ENCODE measurements around the gene MFSD12. TPM values are rescaled to one million over a fixed set of nuclear protein-coding genes. Genes with fewer than 3 reads are reported as not detected.

Gene MFSD12
- total RNA-seq, 2 experiments from 2014 or later: 78.8 to 79.4 TPM

GRCh38 chr19:3537438-3538240 is 19.7 kb downstream of the MFSD12 start:
- no TSS peak for BruUV-seq (replicated peaks)
- Histone ChIP-seq H3K27ac (ENCODE audit: low read depth, low read length, poor library complexity, severe bottlenecking) (no peak overlapping the region), H2AFZ (ENCODE audit: low read length) (no peak overlapping the region), H3K4me2 (ENCODE audit: low read length) (no peak overlapping the region), H4K20me1 (ENCODE audit: insufficient read depth, low read length) (no peaks in the 10 kb centered on the region), H3K79me2 (ENCODE audit: insufficient read depth, low read depth, low read length) (no peaks in the 10 kb centered on the region), H3K36me3 (ENCODE audit: insufficient read depth, low read length) (peaks cover 67% of the 10 kb centered on the region), H3K9me2 (ENCODE audit: insufficient read depth, low read length) (no peaks in the 10 kb centered on the region), H3K9me3 (ENCODE audit: low read length) (no peaks in the 10 kb centered on the region), H3K4me3 (ENCODE audit: low read depth, low read length, poor library complexity, severe bottlenecking) (no peak overlapping the region), H3K4me1 (ENCODE audit: insufficient read depth, low read length, poor library complexity, severe bottlenecking) (no peaks in the 10 kb centered on the region)
- POLR2A ChIA-PET: no interaction called here
- DNase-seq (ENCODE audit: low spot score): no peak
- intact Hi-C loops (cut with micrococcal nuclease; ENCODE audit: unreplicated experiment): no loop called here
- TF ChIP-seq EZH2phosphoT487 (IDR thresholded peaks at IDR 0.05; ENCODE audit: borderline replicate concordance, low read depth, low read length): no peak
- TF ChIP-seq CTCF (conservative IDR thresholded peaks at IDR 0.05; ENCODE audit: low read length): no peak
- CTCF ChIA-PET (ENCODE audit: unreplicated experiment): interaction anchor here (0.6 kb wide), 1 partner anchor 13 kb away, joined by 3 read pairs; no protein-coding TSS in a partner anchor

GRCh38 chr19:3537101-3537437 is 20.3 kb downstream of the MFSD12 start:
- H3K4me1 ChIP-seq (ENCODE audit: insufficient read depth, low read length, poor library complexity, severe bottlenecking): no peaks in the 10 kb centered on the region
- no TSS peak for BruUV-seq (replicated peaks)
- DNase-seq (ENCODE audit: low spot score): no peak
- ChIA-PET CTCF (ENCODE audit: unreplicated experiment) (interaction anchor here (0.6 kb wide), 1 partner anchor 14 kb away, joined by 3 read pairs; no protein-coding TSS in a partner anchor), POLR2A (no interaction called here)
- H4K20me1 ChIP-seq (ENCODE audit: insufficient read depth, low read length): no peaks in the 10 kb centered on the region
- H3K4me2 ChIP-seq (ENCODE audit: low read length): no peak overlapping the region
- no peak overlapping the region for H2AFZ ChIP-seq (ENCODE audit: low read length)
- no peak overlapping the region for H3K4me3 ChIP-seq (ENCODE audit: low read depth, low read length, poor library complexity, severe bottlenecking)
- no peak overlapping the region for H3K27ac ChIP-seq (ENCODE audit: low read depth, low read length, poor library complexity, severe bottlenecking)
- no peak for TF ChIP-seq CTCF (conservative IDR thresholded peaks at IDR 0.05; ENCODE audit: low read length)
- TF ChIP-seq EZH2phosphoT487 (IDR thresholded peaks at IDR 0.05; ENCODE audit: borderline replicate concordance, low read depth, low read length): no peak
- H3K36me3 ChIP-seq (ENCODE audit: insufficient read depth, low read length): peaks cover 69% of the 10 kb centered on the region
- no peaks in the 10 kb centered on the region for H3K9me2 ChIP-seq (ENCODE audit: insufficient read depth, low read length)
- intact Hi-C loops (cut with micrococcal nuclease; ENCODE audit: unreplicated experiment): no loop called here
- H3K79me2 ChIP-seq (ENCODE audit: insufficient read depth, low read depth, low read length): no peaks in the 10 kb centered on the region
- no peaks in the 10 kb centered on the region for H3K9me3 ChIP-seq (ENCODE audit: low read length)

GRCh38 chr19:3536429-3537100 is 20.8 kb downstream of the MFSD12 start:
- BruUV-seq (replicated peaks): no TSS peak
- ChIA-PET CTCF (ENCODE audit: unreplicated experiment) (no interaction called here), POLR2A (no interaction called here)
- no peak overlapping the region for H2AFZ ChIP-seq (ENCODE audit: low read length)
- H3K9me2 ChIP-seq (ENCODE audit: insufficient read depth, low read length): no peaks in the 10 kb centered on the region
- H3K9me3 ChIP-seq (ENCODE audit: low read length): no peaks in the 10 kb centered on the region
- no peak for TF ChIP-seq EZH2phosphoT487 (IDR thresholded peaks at IDR 0.05; ENCODE audit: borderline replicate concordance, low read depth, low read length)
- no peak for TF ChIP-seq CTCF (conservative IDR thresholded peaks at IDR 0.05; ENCODE audit: low read length)
- H3K4me3 ChIP-seq (ENCODE audit: low read depth, low read length, poor library complexity, severe bottlenecking): no peak overlapping the region
- H3K79me2 ChIP-seq (ENCODE audit: insufficient read depth, low read depth, low read length): no peaks in the 10 kb centered on the region
- no peak for DNase-seq (ENCODE audit: low spot score)
- no peaks in the 10 kb centered on the region for H4K20me1 ChIP-seq (ENCODE audit: insufficient read depth, low read length)
- H3K36me3 ChIP-seq (ENCODE audit: insufficient read depth, low read length): peaks cover 74% of the 10 kb centered on the region
- H3K4me2 ChIP-seq (ENCODE audit: low read length): no peak overlapping the region
- H3K27ac ChIP-seq (ENCODE audit: low read depth, low read length, poor library complexity, severe bottlenecking): no peak overlapping the region
- intact Hi-C loops (cut with micrococcal nuclease; ENCODE audit: unreplicated experiment): no loop called here
- no peaks in the 10 kb centered on the region for H3K4me1 ChIP-seq (ENCODE audit: insufficient read depth, low read length, poor library complexity, severe bottlenecking)
